ENCODE results near the gene TNIP1.

GRCh38 chr5:151048526-151048925, 32.3 kb downstream of the TNIP1 start:
- TF ChIP-seq CTCF (IDR thresholded peaks at IDR 0.05; ENCODE audit: low read depth, low read length, poor library complexity, severe bottlenecking), result no peak
- no peak for TF ChIP-seq EZH2phosphoT487 (IDR thresholded peaks at IDR 0.05; ENCODE audit: borderline replicate concordance, low read length)

All from DOHH2 (cell line).